H1 (cell line): ENCODE results near the gene MCM6.

Experiments used
- CREB1 ChIP-seq: IDR thresholded peaks from 2 replicates; pipeline ENCODE4 v1.6.1; 2012; ENCODE audit warnings: inconsistent platforms
- JUN ChIP-seq: IDR thresholded peaks from 2 replicates; pipeline ENCODE4 v1.6.1; 2011; ENCODE audit warnings: low read depth, mild to moderate bottlenecking, improper control_type of control experiment, low read length
- TAF1 ChIP-seq: IDR thresholded peaks from 2 replicates; pipeline ENCODE4 v1.6.1; 2011; ENCODE audit warnings: mild to moderate bottlenecking, low read depth, low read length
- TF ChIP-seq, protein P1 (sequence below), 3 experiments: IDR thresholded peaks; 1 replicate in 2 of 3; 2 replicates in 1 of 3; pipeline versions ENCODE4 v1.5.1 to v1.6.1; 2011; ENCODE audit warnings: low read length in 3 of 3, mild to moderate bottlenecking in 3 of 3, inconsistent platforms in 2 of 3, low read depth in 1 of 3, moderate library complexity in 1 of 3; ENCODE audit not compliant: insufficient read depth in 1 of 3; ENCODE audit errors: control extremely low read depth in 1 of 3

DNA sequence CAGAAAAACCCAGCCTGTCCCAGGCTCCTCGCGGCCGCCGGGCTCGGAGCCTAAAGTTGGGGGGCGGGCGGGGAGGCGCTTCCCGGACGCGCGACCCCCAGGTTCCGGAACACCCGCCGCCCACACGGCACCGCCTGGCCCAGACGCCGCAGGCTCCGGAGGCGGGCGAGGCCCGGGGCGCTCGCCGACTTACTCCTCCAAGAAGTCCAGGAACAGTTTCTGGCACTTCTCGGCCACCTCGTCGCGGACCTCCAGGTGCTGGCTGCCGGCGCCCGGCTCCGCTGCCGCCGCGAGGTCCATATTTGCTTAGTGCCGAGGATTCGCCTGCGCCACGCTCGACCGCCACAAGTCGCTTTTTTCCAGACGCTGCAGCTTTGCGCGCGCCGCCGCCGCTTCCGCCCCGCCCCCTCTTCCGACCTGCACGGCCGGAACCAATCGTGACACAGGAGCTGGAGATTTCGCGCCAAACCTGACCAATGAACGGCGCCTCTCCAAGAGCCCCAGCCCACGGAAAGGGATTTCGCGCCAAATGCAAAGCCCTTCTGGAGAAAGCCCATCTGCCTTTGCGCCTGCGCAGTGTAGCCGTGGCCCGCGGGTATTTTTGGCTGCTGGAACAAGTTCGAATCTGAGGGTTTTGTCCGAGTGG is at the start of gene MCM6:
- TF ChIP-seq CREB1 (peak; percentile 97), TAF1 (peak; percentile 88), JUN (no peak)
- TF ChIP-seq, protein P1, sequence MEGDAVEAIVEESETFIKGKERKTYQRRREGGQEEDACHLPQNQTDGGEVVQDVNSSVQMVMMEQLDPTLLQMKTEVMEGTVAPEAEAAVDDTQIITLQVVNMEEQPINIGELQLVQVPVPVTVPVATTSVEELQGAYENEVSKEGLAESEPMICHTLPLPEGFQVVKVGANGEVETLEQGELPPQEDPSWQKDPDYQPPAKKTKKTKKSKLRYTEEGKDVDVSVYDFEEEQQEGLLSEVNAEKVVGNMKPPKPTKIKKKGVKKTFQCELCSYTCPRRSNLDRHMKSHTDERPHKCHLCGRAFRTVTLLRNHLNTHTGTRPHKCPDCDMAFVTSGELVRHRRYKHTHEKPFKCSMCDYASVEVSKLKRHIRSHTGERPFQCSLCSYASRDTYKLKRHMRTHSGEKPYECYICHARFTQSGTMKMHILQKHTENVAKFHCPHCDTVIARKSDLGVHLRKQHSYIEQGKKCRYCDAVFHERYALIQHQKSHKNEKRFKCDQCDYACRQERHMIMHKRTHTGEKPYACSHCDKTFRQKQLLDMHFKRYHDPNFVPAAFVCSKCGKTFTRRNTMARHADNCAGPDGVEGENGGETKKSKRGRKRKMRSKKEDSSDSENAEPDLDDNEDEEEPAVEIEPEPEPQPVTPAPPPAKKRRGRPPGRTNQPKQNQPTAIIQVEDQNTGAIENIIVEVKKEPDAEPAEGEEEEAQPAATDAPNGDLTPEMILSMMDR (IDR thresholded peaks at IDR 0.05; ENCODE audit: control extremely low read depth in 1 of 3, insufficient read depth in 1 of 3, low read depth in 1 of 3, low read length in 3 of 3): no peak
